ENCODE measurements around the gene MATN4. TPM values are rescaled to one million over a fixed set of nuclear protein-coding genes. Genes with fewer than 3 reads are reported as not detected.
A peak's percentile ranks its signal among the peaks of the same experiment; 100 is the strongest.
"Not testable (repeated sequence)": the region's sequence is repeated elsewhere in the genome, so short reads cannot be mapped to it uniquely, and the experiment has no call there.

MATN4 gene
- not detected for total RNA-seq

- no peak for TF ChIP-seq POLR2A (IDR thresholded peaks at IDR 0.05)
- TF ChIP-seq CTCF (IDR thresholded peaks at IDR 0.05) = peak in 3 of 6 experiments; percentile 7 to 29 (median 16)
- Histone ChIP-seq H3K9me3 (no peaks in the 10 kb centered on the region), H3K27me3 (no peaks in the 10 kb centered on the region), H3K36me3 (no peaks in the 10 kb centered on the region), H3K4me1 (no peaks in the 10 kb centered on the region), H3K4me3 (no peak within 1 kb of the TSS), H3K27ac (no peak within 1 kb of the TSS)
- no peak for DNase-seq
Observed at GRCh38 chr20:45308117-45308778, at the start of gene MATN4. Gene MATN4 (minus strand): TSS chr20:45308299. CDS start chr20:45305582, 2,717 bp downstream.

GRCh38 chr20:45355209-45356084 lies 47.3 kb upstream of the MATN4 start:
- Histone ChIP-seq H3K4me1 (peaks cover 0 to 40% (median 0%) of the 10 kb centered on the region in 4 donors), H3K27ac (peak overlapping the region in 2 of 4 donors; percentile 33 to 70), H3K36me3 (no peaks in the 10 kb centered on the region), H3K9me3 (no peaks in the 10 kb centered on the region), H3K4me3 (no peak overlapping the region), H3K27me3 (no peaks in the 10 kb centered on the region)
- TF ChIP-seq POLR2A (IDR thresholded peaks at IDR 0.05) (no peak), CTCF (IDR thresholded peaks at IDR 0.05) (no peak)
- DNase-seq = no peak

- Histone ChIP-seq H3K9me3 (no peaks in the 10 kb centered on the region), H3K27ac (peak overlapping the region in 2 of 4 donors; percentile 33 to 70), H3K4me1 (peaks cover 0 to 33% (median 0%) of the 10 kb centered on the region in 4 donors), H3K4me3 (no peak overlapping the region), H3K27me3 (no peaks in the 10 kb centered on the region), H3K36me3 (no peaks in the 10 kb centered on the region)
- TF ChIP-seq POLR2A (IDR thresholded peaks at IDR 0.05) (no peak), CTCF (IDR thresholded peaks at IDR 0.05) (no peak)
- no peak for DNase-seq
Observed at GRCh38 chr20:45354423-45355208, 46.5 kb upstream of the MATN4 start.

GRCh38 chr20:45353746-45354145 lies 45.6 kb upstream of the MATN4 start:
- H3K27me3 ChIP-seq = no peaks in the 10 kb centered on the region
- DNase-seq = no peak
- no peaks in the 10 kb centered on the region for H3K9me3 ChIP-seq
- H3K27ac ChIP-seq = peak overlapping the region in 2 of 4 donors; percentile 2 to 70
- no peaks in the 10 kb centered on the region for H3K36me3 ChIP-seq
- peaks cover 0 to 24% (median 0%) of the 10 kb centered on the region in 4 donors for H3K4me1 ChIP-seq
- TF ChIP-seq POLR2A (IDR thresholded peaks at IDR 0.05) = no peak
- no peak for TF ChIP-seq CTCF (IDR thresholded peaks at IDR 0.05)
- no peak overlapping the region for H3K4me3 ChIP-seq

GRCh38 chr20:45352729-45353128 lies 44.6 kb upstream of the MATN4 start:
- H3K4me1 ChIP-seq = peaks cover 0 to 14% (median 0%) of the 10 kb centered on the region in 4 donors
- no peaks in the 10 kb centered on the region for H3K9me3 ChIP-seq
- no peaks in the 10 kb centered on the region for H3K27me3 ChIP-seq
- no peak overlapping the region for H3K4me3 ChIP-seq
- DNase-seq = no peak
- no peaks in the 10 kb centered on the region for H3K36me3 ChIP-seq
- TF ChIP-seq POLR2A (IDR thresholded peaks at IDR 0.05) (no peak), CTCF (IDR thresholded peaks at IDR 0.05) (no peak)
- no peak overlapping the region for H3K27ac ChIP-seq

- not testable (repeated sequence) for H3K9me3 ChIP-seq, H3K36me3 ChIP-seq, H3K4me3 ChIP-seq, H3K27ac ChIP-seq, H3K27me3 ChIP-seq, DNase-seq
- H3K4me1 ChIP-seq = peaks cover 0 to 23% (median 0%) of the 10 kb centered on the region in 4 donors
Observed at GRCh38 chr20:45350795-45351194, 42.7 kb upstream of the MATN4 start.
